Measurements from ENCODE around the gene RALY. TPM values are rescaled to one million over a fixed set of nuclear protein-coding genes. Genes with fewer than 3 reads are reported as not detected.

Gene RALY
- total and polyA plus RNA-seq, 2 experiments from 2014 or later: 122 to 240 TPM

GRCh38 chr20:34093895-34094294 is 100.2 kb downstream of the RALY start:
- H3K9me2 ChIP-seq (replicated peaks; ENCODE audit: insufficient read depth): no peaks in the 10 kb centered on the region
- WGBS (ENCODE audit: low lambda C conversion rate, missing lambda C conversion rate): 85% methylated on average over 2 of the region's 2 CpGs
- no peak for DNase-seq (ENCODE audit: low spot score)
- no peak overlapping the region for H2AFZ ChIP-seq
- no peak overlapping the region for H3K4me3 ChIP-seq
- no peak overlapping the region for H3K4me2 ChIP-seq
- no peaks in the 10 kb centered on the region for H3K9me3 ChIP-seq (ENCODE audit: low read depth)
- H4K20me1 ChIP-seq (ENCODE audit: insufficient read depth, poor library complexity, severe bottlenecking): peaks cover 16% of the 10 kb centered on the region
- H3K27ac ChIP-seq: no peak overlapping the region
- no peak for TF ChIP-seq EZH2phosphoT487 (IDR thresholded peaks at IDR 0.05; ENCODE audit: low read depth, severe bottlenecking, unreplicated experiment)
- TF ChIP-seq CTCF (IDR thresholded peaks at IDR 0.05; ENCODE audit: poor library complexity): no peak
- TF ChIP-seq EZH2 (IDR thresholded peaks at IDR 0.05; ENCODE audit: borderline replicate concordance): no peak
- no peaks in the 10 kb centered on the region for H3K4me1 ChIP-seq (ENCODE audit: insufficient read depth)
- no peaks in the 10 kb centered on the region for H3K27me3 ChIP-seq
- peaks cover 26% of the 10 kb centered on the region for H3K79me2 ChIP-seq
- H3K36me3 ChIP-seq (replicated peaks; ENCODE audit: insufficient read depth, low read depth): peaks cover 13% of the 10 kb centered on the region

- H3K79me2 ChIP-seq: peaks cover 38% of the 10 kb centered on the region
- no peak overlapping the region for H2AFZ ChIP-seq
- H3K27ac ChIP-seq: no peak overlapping the region
- H3K36me3 ChIP-seq (replicated peaks; ENCODE audit: insufficient read depth, low read depth): peaks cover 14% of the 10 kb centered on the region
- H3K4me3 ChIP-seq: no peak overlapping the region
- H3K27me3 ChIP-seq: no peaks in the 10 kb centered on the region
- no peak overlapping the region for H3K4me2 ChIP-seq
- H3K9me2 ChIP-seq (replicated peaks; ENCODE audit: insufficient read depth): no peaks in the 10 kb centered on the region
- DNase-seq (ENCODE audit: low spot score): no peak
- no peaks in the 10 kb centered on the region for H3K4me1 ChIP-seq (ENCODE audit: insufficient read depth)
- H3K9me3 ChIP-seq (ENCODE audit: low read depth): no peaks in the 10 kb centered on the region
- H4K20me1 ChIP-seq (ENCODE audit: insufficient read depth, poor library complexity, severe bottlenecking): peaks cover 21% of the 10 kb centered on the region
- TF ChIP-seq EZH2phosphoT487 (IDR thresholded peaks at IDR 0.05; ENCODE audit: low read depth, severe bottlenecking, unreplicated experiment) (no peak), CTCF (IDR thresholded peaks at IDR 0.05; ENCODE audit: poor library complexity) (no peak), EZH2 (IDR thresholded peaks at IDR 0.05; ENCODE audit: borderline replicate concordance) (no peak)
Observed at GRCh38 chr20:34095825-34096224, 102.1 kb downstream of the RALY start.

- no peaks in the 10 kb centered on the region for H3K27me3 ChIP-seq
- peaks cover 14% of the 10 kb centered on the region for H3K36me3 ChIP-seq (replicated peaks; ENCODE audit: insufficient read depth, low read depth)
- WGBS (ENCODE audit: low lambda C conversion rate, missing lambda C conversion rate): 93% methylated on average over 9 of the region's 9 CpGs
- H3K4me2 ChIP-seq: no peak overlapping the region
- H2AFZ ChIP-seq: no peak overlapping the region
- H3K79me2 ChIP-seq: peaks cover 48% of the 10 kb centered on the region
- H3K4me3 ChIP-seq: no peak overlapping the region
- no peaks in the 10 kb centered on the region for H3K9me3 ChIP-seq (ENCODE audit: low read depth)
- TF ChIP-seq CTCF (IDR thresholded peaks at IDR 0.05; ENCODE audit: poor library complexity): no peak
- no peak for TF ChIP-seq EZH2 (IDR thresholded peaks at IDR 0.05; ENCODE audit: borderline replicate concordance)
- TF ChIP-seq EZH2phosphoT487 (IDR thresholded peaks at IDR 0.05; ENCODE audit: low read depth, severe bottlenecking, unreplicated experiment): no peak
- H3K4me1 ChIP-seq (ENCODE audit: insufficient read depth): no peaks in the 10 kb centered on the region
- H4K20me1 ChIP-seq (ENCODE audit: insufficient read depth, poor library complexity, severe bottlenecking): peaks cover 30% of the 10 kb centered on the region
- no peaks in the 10 kb centered on the region for H3K9me2 ChIP-seq (replicated peaks; ENCODE audit: insufficient read depth)
- no peak overlapping the region for H3K27ac ChIP-seq
- no peak for DNase-seq (ENCODE audit: low spot score)
Observed at GRCh38 chr20:34096699-34097444, 103.2 kb downstream of the RALY start.

Data from hepatocyte (in vitro differentiated cells).